Hepatocyte (in vitro differentiated cells): ENCODE data around the gene SMIM22.

ENCODE experiments used
- EZH2 ChIP-seq: fragments of 200-600 bp; sonication (generic); IDR thresholded peaks from 2 replicates; pipeline ENCODE4 v1.6.1; 2016; ENCODE audit warnings: antibody characterized with exemption, mild to moderate bottlenecking, borderline replicate concordance
- TF ChIP-seq, protein P1 (sequence below): fragments of 200-600 bp; sonication (generic); IDR thresholded peaks from 2 replicates; pipeline ENCODE4 v1.5.1; 2016; ENCODE audit warnings: antibody characterized with exemption, mild to moderate bottlenecking; ENCODE audit not compliant: poor library complexity

DNA sequence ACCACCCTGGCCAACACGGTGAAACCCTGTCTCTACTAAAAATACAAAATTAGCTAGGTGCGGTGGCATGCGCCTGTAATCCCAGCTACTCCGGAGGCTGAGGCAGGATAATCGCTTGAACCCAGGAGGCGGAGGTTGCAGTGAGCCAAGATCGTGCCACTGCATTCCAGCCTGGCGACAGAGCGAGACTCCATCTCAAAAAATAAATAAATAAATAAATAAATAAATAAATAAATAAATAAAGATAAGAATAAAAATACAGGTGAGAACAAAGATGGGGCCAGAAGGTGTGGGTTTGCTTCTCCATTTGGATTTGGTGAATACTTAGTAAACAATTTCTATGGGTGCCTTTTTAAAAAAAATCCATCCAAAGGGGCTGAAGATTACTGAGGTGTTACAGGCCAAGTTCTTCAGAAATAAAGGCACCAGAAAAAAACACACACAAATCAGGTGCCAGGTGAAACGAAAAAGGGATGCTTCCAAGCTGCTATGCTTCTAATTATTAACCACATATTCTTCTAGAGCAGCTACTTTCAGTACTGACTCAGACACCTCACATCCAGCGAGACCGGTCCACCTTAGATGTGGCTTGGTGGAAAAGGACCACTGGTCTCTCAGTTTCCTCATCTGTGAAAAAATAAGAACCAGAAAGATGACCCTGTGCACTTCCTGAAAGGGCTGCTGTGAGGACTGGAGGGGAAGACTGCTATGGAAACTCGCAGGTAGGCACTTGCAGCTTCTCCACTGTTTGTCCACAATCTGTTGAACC lies 42.7 kb downstream of the SMIM22 start:
- TF ChIP-seq, protein P1, sequence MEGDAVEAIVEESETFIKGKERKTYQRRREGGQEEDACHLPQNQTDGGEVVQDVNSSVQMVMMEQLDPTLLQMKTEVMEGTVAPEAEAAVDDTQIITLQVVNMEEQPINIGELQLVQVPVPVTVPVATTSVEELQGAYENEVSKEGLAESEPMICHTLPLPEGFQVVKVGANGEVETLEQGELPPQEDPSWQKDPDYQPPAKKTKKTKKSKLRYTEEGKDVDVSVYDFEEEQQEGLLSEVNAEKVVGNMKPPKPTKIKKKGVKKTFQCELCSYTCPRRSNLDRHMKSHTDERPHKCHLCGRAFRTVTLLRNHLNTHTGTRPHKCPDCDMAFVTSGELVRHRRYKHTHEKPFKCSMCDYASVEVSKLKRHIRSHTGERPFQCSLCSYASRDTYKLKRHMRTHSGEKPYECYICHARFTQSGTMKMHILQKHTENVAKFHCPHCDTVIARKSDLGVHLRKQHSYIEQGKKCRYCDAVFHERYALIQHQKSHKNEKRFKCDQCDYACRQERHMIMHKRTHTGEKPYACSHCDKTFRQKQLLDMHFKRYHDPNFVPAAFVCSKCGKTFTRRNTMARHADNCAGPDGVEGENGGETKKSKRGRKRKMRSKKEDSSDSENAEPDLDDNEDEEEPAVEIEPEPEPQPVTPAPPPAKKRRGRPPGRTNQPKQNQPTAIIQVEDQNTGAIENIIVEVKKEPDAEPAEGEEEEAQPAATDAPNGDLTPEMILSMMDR, result no peak
- no peak for TF ChIP-seq EZH2
